NCI-H1694 treated with DMSO at 0.1 percent for 48 hours (cell line): Measurements from ENCODE around the gene RCAN1.
"Not testable (repeated sequence)": the region's sequence is repeated elsewhere in the genome, so short reads cannot be mapped to it uniquely, and the experiment has no call there.

Experiments
- DNase-seq: peaks from one replicate; lab custom pipeline; 2025; lab: John Stamatoyannopoulos, UW

RCAN1 gene

DNA sequence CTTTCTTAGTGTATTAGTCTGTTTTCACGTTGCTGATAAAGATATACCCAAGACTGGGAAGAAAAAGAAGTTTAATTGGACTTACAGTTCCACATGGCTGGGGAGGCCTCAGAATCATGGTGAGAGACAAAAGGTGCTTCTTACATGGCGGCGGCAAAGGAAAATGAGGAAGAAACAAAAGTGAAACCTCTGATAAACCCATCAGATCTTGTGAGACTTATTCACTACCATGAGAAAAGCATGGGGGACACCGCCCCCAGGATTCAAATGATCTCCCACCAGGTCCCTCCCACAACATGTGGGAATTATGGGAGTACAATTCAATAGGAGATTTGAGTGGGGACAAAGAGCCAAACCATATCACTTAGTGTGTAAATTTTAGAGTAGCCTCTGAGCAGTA, 46.1 kb downstream of the RCAN1 start:
- not testable (repeated sequence) for DNase-seq

- DNase-seq, result no peak
These were observed 47.2 kb downstream of the RCAN1 start for GRCh38 chr21:34567604-34568155.

DNA sequence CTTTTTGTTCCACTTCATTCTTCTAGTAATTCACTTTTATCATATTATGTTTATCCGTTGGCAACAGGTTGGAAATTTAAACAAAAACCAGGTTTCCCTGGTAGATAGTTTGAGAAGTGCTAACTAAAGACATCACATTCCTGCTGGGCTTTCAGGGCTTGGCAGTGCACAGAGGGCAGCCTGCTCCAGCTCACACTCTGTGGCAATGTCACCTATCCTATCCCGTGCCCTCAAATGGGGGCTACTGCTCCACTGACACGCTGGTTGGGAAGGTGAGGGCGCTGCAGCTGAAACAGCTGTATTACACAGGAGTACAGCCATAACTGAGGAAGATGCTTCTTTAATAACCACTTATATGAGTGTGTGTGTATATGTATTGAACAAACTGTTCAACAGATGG, 49.7 kb downstream of the RCAN1 start:
- DNase-seq, result no peak

GRCh38 chr21:34563370-34563769, 51.5 kb downstream of the RCAN1 start:
- DNase-seq, result not testable (repeated sequence)

DNA sequence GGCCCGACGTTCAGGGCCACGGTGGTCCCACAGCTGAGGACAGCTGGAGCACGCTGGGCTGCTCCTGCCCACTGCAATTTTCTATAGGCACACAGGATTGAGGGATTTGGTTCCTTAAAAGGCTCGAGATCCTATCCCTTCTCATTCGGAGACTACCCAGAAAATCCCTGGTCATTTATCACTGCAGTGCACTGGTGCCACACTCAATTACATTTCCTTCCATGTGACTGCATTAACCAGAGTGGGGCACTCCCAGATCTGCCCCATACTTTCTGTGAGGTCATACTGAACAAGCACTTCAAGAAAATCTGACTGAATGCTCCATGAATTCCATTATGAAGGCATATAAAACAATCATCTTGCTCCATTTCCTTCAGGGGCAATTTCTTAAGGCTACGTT, 53.1 kb downstream of the RCAN1 start:
- DNase-seq, result no peak

GRCh38 chr21:34560609-34561008, 54.3 kb downstream of the RCAN1 start:
- DNase-seq, result no peak

- DNase-seq, result no peak
These were observed 54.9 kb downstream of the RCAN1 start for GRCh38 chr21:34560021-34560420.

- no peak for DNase-seq
These were observed 55.8 kb downstream of the RCAN1 start for GRCh38 chr21:34559089-34559631.

GRCh38 chr21:34558166-34558565, 56.7 kb downstream of the RCAN1 start:
- no peak for DNase-seq

- no peak for DNase-seq
These were observed 57.7 kb downstream of the RCAN1 start for GRCh38 chr21:34557261-34557660.

DNA sequence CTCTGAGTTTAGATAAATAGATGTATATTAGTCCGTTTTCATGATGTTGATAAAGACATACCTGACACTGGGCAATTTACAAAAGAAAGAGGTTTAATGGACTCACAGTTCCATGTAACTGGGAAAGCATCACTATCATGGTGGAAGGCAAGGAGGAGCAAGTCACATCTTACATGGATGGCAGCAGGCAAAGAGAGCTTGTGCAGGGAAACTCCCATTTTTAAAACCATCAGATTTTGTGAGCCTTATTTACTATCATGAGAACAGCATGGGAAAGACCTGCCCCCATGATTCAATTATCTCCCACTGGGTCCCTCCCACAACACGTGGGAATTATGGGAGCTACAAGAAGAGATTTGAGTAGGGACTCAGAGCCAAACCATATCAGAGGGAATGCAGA, 60.2 kb downstream of the RCAN1 start:
- not testable (repeated sequence) for DNase-seq

GRCh38 chr21:34554227-34554626, 60.7 kb downstream of the RCAN1 start:
- no peak for DNase-seq

- no peak for DNase-seq
These were observed 61.6 kb downstream of the RCAN1 start for GRCh38 chr21:34553151-34553952.

GRCh38 chr21:34552360-34553098, 62.4 kb downstream of the RCAN1 start:
- DNase-seq, result no peak

GRCh38 chr21:34550182-34550799, 64.6 kb downstream of the RCAN1 start:
- no peak for DNase-seq

DNA sequence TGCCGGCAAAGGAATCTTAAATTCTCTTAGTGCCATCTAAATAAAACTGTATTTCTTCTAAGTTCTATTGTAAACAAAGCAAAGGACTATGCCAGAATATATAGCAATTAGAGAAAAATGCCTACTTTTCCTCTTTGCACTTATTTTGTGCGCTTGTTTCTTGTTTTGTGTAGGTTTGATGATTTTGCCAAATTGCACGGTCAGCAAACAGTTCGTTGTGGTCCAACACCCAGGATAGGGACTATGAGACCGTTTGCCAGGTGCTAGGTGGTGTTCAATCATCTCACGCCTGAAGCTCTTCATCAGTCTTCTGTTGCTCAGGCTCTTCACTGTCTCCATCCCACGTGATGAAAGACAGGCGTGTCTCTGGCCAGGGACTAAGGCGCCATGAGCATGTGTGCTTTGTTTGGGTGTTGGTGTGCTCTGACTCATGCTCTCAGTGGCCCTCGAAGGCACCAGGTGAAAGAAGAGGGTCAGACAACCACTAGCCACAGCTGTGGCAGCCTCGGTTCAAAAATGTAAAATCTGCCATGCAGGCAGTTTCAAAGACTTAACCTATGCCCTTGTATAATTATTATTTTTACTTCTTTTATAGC, 66.0 kb downstream of the RCAN1 start:
- no peak for DNase-seq

DNA sequence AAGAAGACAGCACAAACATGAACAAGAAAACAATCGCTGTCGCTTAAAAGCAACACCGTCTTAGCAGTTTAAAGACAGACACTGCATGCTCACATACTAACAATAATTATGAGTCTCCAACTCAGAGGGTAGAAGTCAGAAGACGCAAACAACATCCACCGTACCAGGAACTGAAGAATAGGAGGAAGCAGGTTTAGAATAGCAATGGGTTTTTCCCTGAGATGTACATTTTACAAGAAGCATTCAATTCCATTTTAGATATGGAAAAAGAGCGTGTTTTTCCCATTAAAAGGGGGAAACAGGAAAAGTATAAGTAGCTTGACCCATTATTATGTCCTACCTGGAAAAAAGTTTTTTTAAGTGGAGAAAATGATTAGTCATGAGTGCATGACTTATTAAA, 68.4 kb downstream of the RCAN1 start:
- no peak for DNase-seq

GRCh38 chr21:34545079-34545884, 69.6 kb downstream of the RCAN1 start:
- DNase-seq, result no peak

DNA sequence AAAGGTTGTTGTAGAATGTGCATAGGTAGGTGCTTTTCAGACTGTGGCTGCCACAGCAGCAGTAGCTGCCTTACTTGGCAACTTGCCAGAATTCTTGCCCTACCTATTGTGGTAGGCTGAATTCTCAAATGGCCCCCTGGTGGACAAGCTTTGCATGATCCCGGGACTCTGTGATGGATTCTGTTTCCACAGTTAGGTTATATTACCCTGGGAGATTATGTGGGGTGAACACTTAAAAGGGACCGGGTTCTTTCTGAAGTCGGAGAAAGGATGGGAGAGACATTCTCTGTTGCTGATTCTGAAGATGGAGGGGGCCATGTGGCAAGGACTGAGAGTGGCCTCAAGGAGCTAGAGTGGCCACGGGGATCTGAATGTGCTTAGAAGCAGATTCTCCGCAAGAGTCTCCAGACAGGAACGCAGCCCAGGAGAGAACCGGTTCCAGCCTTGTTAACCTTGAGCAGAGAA, 70.8 kb downstream of the RCAN1 start:
- peak; percentile 32 for DNase-seq

GRCh38 chr21:34543017-34543416, 71.9 kb downstream of the RCAN1 start:
- DNase-seq, result no peak

DNA sequence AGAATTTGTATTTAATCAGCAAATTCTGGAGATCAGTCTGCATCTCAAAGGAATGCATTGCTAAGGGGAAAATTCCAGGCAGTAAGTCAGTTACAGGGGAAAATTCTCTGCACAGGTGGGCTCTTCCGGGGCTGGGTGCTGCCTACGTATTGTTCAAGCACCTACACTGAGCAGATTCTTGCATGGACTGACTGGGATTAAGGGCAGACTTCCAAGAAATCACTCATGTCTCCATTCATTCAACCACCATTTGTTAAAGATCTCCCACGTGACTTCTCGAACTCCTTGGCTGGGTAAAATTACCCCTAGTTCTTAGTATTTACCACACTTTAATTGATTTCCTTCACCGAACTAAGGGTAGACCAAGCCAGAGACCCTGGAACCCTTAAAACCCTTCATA, 74.7 kb downstream of the RCAN1 start:
- DNase-seq, result no peak
